Peyer's patch (tissue), 4 donors: ENCODE data around the gene HVCN1.

ENCODE experiments used
- CTCF ChIP-seq, 6 experiments: fragments of 450-650 bp in 4 of 6; fragments of 200-600 bp in 2 of 6; sonication (generic) in 1 of 6; IDR thresholded peaks; one replicate each; pipeline ENCODE4 v1.5.1; 2017 to 2019; ENCODE audit warnings: antibody characterized with exemption in 6 of 6, mild to moderate bottlenecking in 3 of 6, moderate library complexity in 1 of 6
- POLR2A ChIP-seq, 2 donors: fragments of 450-650 bp; IDR thresholded peaks; one replicate each; pipeline ENCODE4 v1.5.1; 2017; ENCODE audit warnings: antibody characterized with exemption in 2 of 2, mild to moderate bottlenecking in 2 of 2, moderate library complexity in 2 of 2

GRCh38 chr12:110679201-110679600 is 9.7 kb downstream of the HVCN1 start:
- no peak for TF ChIP-seq CTCF (IDR thresholded peaks at IDR 0.05)
- TF ChIP-seq POLR2A (IDR thresholded peaks at IDR 0.05), result no peak
